ENCODE measurements around the gene ARHGAP24. TPM values are rescaled to one million over a fixed set of nuclear protein-coding genes. Genes with fewer than 3 reads are reported as not detected.

Gene ARHGAP24
- total RNA-seq, 1 experiment from 2014 or later = 2.1 TPM

DNA sequence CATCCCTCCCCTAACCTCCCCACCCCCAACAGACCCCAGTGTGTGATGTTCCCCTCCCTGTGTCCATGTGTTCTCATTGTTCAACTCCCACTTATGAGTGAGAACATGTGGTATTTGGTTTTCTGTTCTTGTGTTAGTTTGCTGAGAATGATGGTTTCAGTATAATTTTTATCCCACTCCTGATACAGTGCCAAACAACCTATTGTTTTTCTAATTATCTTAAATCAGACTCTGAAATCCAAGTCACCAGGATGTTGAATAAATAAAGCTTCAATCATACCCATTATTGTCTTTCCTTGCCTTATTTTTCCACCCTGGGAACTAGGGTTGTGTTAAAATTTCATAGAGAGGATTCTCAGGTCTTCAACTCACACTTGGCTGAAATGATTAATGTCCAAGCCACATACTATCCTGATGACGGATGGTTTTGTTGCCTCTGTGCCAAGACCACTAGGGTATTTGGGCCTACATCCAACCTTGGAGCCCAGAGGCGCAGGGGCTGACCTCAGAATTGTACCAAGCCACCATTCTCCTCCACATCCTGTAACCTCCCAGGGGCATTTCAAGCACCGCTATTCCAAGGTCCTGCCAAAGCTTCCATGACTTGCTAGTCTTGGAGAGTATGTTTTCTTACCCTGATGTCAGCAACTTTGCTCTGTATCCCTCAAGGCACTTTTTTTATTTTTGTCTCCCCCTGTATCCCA is 332.4 kb downstream of the ARHGAP24 start:
- ChIA-PET CTCF (interaction anchor here (2.1 kb wide), 1 partner anchor 10 kb away, joined by 13 read pairs; no protein-coding TSS in a partner anchor), POLR2A (no interaction called here)
- H3K9me3 Mint-ChIP-seq = no peaks in the 10 kb centered on the region; the same call in 1 of the 2 replicates
- no peak overlapping the region for H3K4me3 Mint-ChIP-seq
- H3K27ac Mint-ChIP-seq = no peak overlapping the region
- H3K4me1 Mint-ChIP-seq = peaks cover 34% of the 10 kb centered on the region
- ATAC-seq (peak; percentile 56), DNase-seq (ENCODE audit: low spot score) (no peak)
- no peaks in the 10 kb centered on the region for H3K36me3 Mint-ChIP-seq
- TF ChIP-seq MYBL2 (CRISPR knock-in tag; IDR thresholded peaks at IDR 0.05) (no peak), ZNF138 (CRISPR knock-in tag; conservative IDR thresholded peaks at IDR 0.05) (no peak), TCF7 (CRISPR knock-in tag; IDR thresholded peaks at IDR 0.05; ENCODE audit: low read depth) (no peak), CREM (CRISPR knock-in tag; IDR thresholded peaks at IDR 0.05) (no peak), EMX1 (CRISPR knock-in tag; IDR thresholded peaks at IDR 0.05) (no peak), GTF2I (CRISPR knock-in tag; conservative IDR thresholded peaks at IDR 0.05) (no peak), ZNF232 (CRISPR knock-in tag; IDR thresholded peaks at IDR 0.05) (no peak)
- TF ChIP-seq, protein P1, sequence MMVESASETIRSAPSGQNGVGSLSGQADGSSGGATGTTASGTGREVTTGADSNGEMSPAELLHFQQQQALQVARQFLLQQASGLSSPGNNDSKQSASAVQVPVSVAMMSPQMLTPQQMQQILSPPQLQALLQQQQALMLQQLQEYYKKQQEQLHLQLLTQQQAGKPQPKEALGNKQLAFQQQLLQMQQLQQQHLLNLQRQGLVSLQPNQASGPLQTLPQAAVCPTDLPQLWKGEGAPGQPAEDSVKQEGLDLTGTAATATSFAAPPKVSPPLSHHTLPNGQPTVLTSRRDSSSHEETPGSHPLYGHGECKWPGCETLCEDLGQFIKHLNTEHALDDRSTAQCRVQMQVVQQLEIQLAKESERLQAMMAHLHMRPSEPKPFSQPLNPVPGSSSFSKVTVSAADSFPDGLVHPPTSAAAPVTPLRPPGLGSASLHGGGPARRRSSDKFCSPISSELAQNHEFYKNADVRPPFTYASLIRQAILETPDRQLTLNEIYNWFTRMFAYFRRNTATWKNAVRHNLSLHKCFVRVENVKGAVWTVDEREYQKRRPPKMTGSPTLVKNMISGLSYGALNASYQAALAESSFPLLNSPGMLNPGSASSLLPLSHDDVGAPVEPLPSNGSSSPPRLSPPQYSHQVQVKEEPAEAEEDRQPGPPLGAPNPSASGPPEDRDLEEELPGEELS (CRISPR knock-in tag; IDR thresholded peaks at IDR 0.05) = no peak
- TF ChIP-seq, protein P2, sequence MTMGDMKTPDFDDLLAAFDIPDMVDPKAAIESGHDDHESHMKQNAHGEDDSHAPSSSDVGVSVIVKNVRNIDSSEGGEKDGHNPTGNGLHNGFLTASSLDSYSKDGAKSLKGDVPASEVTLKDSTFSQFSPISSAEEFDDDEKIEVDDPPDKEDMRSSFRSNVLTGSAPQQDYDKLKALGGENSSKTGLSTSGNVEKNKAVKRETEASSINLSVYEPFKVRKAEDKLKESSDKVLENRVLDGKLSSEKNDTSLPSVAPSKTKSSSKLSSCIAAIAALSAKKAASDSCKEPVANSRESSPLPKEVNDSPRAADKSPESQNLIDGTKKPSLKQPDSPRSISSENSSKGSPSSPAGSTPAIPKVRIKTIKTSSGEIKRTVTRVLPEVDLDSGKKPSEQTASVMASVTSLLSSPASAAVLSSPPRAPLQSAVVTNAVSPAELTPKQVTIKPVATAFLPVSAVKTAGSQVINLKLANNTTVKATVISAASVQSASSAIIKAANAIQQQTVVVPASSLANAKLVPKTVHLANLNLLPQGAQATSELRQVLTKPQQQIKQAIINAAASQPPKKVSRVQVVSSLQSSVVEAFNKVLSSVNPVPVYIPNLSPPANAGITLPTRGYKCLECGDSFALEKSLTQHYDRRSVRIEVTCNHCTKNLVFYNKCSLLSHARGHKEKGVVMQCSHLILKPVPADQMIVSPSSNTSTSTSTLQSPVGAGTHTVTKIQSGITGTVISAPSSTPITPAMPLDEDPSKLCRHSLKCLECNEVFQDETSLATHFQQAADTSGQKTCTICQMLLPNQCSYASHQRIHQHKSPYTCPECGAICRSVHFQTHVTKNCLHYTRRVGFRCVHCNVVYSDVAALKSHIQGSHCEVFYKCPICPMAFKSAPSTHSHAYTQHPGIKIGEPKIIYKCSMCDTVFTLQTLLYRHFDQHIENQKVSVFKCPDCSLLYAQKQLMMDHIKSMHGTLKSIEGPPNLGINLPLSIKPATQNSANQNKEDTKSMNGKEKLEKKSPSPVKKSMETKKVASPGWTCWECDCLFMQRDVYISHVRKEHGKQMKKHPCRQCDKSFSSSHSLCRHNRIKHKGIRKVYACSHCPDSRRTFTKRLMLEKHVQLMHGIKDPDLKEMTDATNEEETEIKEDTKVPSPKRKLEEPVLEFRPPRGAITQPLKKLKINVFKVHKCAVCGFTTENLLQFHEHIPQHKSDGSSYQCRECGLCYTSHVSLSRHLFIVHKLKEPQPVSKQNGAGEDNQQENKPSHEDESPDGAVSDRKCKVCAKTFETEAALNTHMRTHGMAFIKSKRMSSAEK (CRISPR knock-in tag; IDR thresholded peaks at IDR 0.05; ENCODE audit: borderline replicate concordance) = no peak
- TF ChIP-seq, protein P3, sequence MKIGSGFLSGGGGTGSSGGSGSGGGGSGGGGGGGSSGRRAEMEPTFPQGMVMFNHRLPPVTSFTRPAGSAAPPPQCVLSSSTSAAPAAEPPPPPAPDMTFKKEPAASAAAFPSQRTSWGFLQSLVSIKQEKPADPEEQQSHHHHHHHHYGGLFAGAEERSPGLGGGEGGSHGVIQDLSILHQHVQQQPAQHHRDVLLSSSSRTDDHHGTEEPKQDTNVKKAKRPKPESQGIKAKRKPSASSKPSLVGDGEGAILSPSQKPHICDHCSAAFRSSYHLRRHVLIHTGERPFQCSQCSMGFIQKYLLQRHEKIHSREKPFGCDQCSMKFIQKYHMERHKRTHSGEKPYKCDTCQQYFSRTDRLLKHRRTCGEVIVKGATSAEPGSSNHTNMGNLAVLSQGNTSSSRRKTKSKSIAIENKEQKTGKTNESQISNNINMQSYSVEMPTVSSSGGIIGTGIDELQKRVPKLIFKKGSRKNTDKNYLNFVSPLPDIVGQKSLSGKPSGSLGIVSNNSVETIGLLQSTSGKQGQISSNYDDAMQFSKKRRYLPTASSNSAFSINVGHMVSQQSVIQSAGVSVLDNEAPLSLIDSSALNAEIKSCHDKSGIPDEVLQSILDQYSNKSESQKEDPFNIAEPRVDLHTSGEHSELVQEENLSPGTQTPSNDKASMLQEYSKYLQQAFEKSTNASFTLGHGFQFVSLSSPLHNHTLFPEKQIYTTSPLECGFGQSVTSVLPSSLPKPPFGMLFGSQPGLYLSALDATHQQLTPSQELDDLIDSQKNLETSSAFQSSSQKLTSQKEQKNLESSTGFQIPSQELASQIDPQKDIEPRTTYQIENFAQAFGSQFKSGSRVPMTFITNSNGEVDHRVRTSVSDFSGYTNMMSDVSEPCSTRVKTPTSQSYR (CRISPR knock-in tag; IDR thresholded peaks at IDR 0.05) = no peak
- TF ChIP-seq, protein P4, sequence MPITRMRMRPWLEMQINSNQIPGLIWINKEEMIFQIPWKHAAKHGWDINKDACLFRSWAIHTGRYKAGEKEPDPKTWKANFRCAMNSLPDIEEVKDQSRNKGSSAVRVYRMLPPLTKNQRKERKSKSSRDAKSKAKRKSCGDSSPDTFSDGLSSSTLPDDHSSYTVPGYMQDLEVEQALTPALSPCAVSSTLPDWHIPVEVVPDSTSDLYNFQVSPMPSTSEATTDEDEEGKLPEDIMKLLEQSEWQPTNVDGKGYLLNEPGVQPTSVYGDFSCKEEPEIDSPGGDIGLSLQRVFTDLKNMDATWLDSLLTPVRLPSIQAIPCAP (CRISPR knock-in tag; IDR thresholded peaks at IDR 0.05) = no peak
- H3K27me3 Mint-ChIP-seq (ENCODE audit: low read depth) = no peaks in the 10 kb centered on the region

DNA sequence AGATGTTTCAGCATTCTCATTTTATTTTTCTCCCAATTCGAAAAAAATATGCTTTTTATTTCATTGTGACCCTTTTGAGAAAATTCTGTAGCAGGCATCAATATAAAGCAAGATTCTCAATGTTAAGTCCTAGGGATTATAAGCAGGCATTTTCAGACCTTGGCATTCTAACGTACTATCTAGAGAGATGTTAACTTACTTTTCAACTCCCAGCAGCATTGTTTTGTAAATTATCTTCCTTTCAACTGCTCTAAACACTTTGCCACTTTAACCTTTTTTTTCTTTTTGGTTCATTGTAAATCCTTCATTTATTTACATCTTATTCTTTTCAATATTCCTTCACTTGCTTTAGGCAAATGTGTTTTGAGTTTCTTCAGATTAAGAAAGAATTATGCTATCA is 333.2 kb downstream of the ARHGAP24 start:
- Mint-ChIP-seq H3K36me3 (no peaks in the 10 kb centered on the region), H3K9me3 (no peaks in the 10 kb centered on the region; the same call in 1 of the 2 replicates), H3K27me3 (ENCODE audit: low read depth) (no peaks in the 10 kb centered on the region), H3K4me3 (peak overlapping the region; percentile 5; the same call in 1 of the 2 replicates), H3K27ac (no peak overlapping the region), H3K4me1 (peaks cover 34% of the 10 kb centered on the region)
- no peak for DNase-seq (ENCODE audit: low spot score)
- ChIA-PET POLR2A (interaction anchor here (0.6 kb wide), 1 partner anchor 50 kb away, joined by 3 read pairs; no protein-coding TSS in a partner anchor), CTCF (interaction anchor here (2.1 kb wide), 1 partner anchor 11 kb away, joined by 13 read pairs; no protein-coding TSS in a partner anchor)
- ATAC-seq = peak; percentile 32; the same call in 1 of the 2 replicates
- TF ChIP-seq, protein P5, sequence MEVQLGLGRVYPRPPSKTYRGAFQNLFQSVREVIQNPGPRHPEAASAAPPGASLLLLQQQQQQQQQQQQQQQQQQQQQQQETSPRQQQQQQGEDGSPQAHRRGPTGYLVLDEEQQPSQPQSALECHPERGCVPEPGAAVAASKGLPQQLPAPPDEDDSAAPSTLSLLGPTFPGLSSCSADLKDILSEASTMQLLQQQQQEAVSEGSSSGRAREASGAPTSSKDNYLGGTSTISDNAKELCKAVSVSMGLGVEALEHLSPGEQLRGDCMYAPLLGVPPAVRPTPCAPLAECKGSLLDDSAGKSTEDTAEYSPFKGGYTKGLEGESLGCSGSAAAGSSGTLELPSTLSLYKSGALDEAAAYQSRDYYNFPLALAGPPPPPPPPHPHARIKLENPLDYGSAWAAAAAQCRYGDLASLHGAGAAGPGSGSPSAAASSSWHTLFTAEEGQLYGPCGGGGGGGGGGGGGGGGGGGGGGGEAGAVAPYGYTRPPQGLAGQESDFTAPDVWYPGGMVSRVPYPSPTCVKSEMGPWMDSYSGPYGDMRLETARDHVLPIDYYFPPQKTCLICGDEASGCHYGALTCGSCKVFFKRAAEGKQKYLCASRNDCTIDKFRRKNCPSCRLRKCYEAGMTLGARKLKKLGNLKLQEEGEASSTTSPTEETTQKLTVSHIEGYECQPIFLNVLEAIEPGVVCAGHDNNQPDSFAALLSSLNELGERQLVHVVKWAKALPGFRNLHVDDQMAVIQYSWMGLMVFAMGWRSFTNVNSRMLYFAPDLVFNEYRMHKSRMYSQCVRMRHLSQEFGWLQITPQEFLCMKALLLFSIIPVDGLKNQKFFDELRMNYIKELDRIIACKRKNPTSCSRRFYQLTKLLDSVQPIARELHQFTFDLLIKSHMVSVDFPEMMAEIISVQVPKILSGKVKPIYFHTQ (CRISPR knock-in tag; IDR thresholded peaks at IDR 0.05) = no peak
- no peak for TF ChIP-seq SMAD4 (CRISPR knock-in tag; IDR thresholded peaks at IDR 0.05)
- TF ChIP-seq ZBTB21 (CRISPR knock-in tag; IDR thresholded peaks at IDR 0.05; ENCODE audit: borderline replicate concordance) = no peak
- no peak for TF ChIP-seq RORB (CRISPR knock-in tag; IDR thresholded peaks at IDR 0.05)
- TF ChIP-seq ELF4 (CRISPR knock-in tag; IDR thresholded peaks at IDR 0.05; ENCODE audit: low read depth) = no peak
- TF ChIP-seq JUN (CRISPR knock-in tag; IDR thresholded peaks at IDR 0.05) = no peak
- TF ChIP-seq, protein P6, sequence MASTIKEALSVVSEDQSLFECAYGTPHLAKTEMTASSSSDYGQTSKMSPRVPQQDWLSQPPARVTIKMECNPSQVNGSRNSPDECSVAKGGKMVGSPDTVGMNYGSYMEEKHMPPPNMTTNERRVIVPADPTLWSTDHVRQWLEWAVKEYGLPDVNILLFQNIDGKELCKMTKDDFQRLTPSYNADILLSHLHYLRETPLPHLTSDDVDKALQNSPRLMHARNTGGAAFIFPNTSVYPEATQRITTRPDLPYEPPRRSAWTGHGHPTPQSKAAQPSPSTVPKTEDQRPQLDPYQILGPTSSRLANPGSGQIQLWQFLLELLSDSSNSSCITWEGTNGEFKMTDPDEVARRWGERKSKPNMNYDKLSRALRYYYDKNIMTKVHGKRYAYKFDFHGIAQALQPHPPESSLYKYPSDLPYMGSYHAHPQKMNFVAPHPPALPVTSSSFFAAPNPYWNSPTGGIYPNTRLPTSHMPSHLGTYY (CRISPR knock-in tag; IDR thresholded peaks at IDR 0.05) = no peak
- no peak for TF ChIP-seq IRF2 (CRISPR knock-in tag; IDR thresholded peaks at IDR 0.05; ENCODE audit: borderline replicate concordance, low read depth)
